Activated naive CD8-positive, alpha-beta T cell treated with anti-CD3 and anti-CD28 coated beads, Interleukin-2, amount 50 U/mL, for 16 hours (primary cell): ENCODE measurements around the gene HOXC4.
"Not testable (repeated sequence)": the region's sequence is repeated elsewhere in the genome, so short reads cannot be mapped to it uniquely, and the experiment has no call there.

Experiments used
- DNase-seq: peaks from one replicate; pipeline ENCODE4 v3.0.0-alpha.2; 2020; ENCODE audit warnings: low read depth, low spot score

HOXC4 gene

GRCh38 chr12:54089465-54089864 lies 35.8 kb downstream of the HOXC4 start:
- not testable (repeated sequence) for DNase-seq

DNA sequence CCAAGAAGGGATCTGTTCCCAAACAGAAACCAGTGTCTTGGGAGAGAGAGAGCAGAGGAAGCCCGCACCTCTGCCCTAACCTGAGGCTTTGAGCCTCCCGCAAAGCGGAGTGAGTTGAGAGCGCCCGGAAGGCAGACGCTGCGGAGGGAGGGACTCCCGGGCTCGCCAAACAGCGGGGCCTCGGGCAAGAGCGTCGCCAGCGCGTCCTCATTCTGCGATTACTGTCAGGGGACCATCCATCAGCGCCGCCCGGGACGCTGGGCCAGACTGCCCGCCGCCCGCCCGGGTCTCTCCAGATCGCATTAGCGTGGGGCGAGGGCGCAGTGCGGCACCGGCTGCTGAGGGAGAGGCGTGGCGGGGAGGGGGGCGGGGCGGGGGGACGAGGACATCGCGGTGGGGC lies 36.7 kb downstream of the HOXC4 start:
- DNase-seq: not testable (repeated sequence)

DNA sequence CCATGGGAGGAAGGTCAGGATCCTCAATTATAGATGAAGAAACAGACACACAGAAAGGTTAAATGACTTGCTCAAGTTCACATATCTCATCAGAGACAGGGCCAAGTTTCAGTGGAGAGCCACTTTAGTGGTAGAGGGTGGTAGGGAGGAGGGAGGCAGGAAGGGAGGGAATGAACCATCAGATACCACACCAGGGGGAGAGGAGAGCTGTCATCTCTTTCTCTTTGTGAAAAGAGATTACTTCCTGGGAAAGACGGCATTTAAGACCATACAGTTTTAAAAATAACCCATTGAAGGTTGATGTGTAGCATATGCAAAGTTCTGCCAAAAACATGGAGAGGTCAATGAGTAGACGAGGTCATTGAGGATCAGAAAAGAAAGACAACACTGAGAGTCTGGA lies 39.3 kb downstream of the HOXC4 start:
- not testable (repeated sequence) for DNase-seq

DNA sequence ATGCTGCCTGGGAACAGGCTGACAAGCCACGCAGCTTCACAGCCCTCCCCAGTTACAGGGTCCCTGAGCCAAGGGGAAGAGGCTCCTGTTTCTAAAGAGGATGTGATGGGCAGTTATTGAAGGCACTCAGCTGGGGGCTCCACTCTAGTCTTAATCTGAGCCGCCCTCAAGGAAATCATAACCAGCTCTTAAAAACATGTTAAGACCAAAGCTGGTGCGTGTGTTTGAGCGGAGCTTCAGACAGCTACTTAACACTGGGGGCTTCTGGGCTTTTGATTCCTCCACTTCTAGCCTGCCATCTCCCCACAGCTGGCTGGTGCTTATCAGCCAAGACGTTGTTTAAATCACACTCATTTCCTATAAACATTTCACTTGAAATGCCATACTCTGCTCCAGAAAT lies 42.3 kb downstream of the HOXC4 start:
- not testable (repeated sequence) for DNase-seq

DNA sequence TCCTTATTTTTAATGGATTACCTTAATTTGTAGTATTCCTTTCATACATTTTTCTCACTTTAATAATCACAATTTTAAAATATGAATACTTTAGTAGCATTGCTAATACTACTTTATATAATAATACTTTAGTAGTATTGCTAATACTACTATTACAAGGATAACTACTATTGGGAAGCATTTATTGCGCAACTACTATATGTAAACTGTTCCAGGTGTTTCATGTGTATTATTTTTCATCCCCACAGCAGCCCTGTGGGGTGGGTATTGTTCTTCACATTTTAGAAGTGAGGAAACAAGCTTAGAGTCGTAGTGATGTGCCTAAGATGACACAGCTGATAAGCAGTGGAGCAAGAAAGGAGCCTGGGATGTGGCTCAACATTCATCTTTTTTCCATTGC lies 45.0 kb downstream of the HOXC4 start:
- not testable (repeated sequence) for DNase-seq

GRCh38 chr12:54100588-54100987 lies 47.0 kb downstream of the HOXC4 start:
- not testable (repeated sequence) for DNase-seq

GRCh38 chr12:54102223-54102622 lies 48.6 kb downstream of the HOXC4 start:
- DNase-seq: not testable (repeated sequence)

GRCh38 chr12:54103827-54104226 lies 50.2 kb downstream of the HOXC4 start:
- not testable (repeated sequence) for DNase-seq
